ENCODE measurements around the gene LRRC61. TPM values are rescaled to one million over a fixed set of nuclear protein-coding genes. Genes with fewer than 3 reads are reported as not detected.
"Not testable (repeated sequence)": the region's sequence is repeated elsewhere in the genome, so short reads cannot be mapped to it uniquely, and the experiment has no call there.

Gene LRRC61
- total RNA-seq, 2 donors from 2014 or later, result 10.1 to 12.2 TPM

DNA sequence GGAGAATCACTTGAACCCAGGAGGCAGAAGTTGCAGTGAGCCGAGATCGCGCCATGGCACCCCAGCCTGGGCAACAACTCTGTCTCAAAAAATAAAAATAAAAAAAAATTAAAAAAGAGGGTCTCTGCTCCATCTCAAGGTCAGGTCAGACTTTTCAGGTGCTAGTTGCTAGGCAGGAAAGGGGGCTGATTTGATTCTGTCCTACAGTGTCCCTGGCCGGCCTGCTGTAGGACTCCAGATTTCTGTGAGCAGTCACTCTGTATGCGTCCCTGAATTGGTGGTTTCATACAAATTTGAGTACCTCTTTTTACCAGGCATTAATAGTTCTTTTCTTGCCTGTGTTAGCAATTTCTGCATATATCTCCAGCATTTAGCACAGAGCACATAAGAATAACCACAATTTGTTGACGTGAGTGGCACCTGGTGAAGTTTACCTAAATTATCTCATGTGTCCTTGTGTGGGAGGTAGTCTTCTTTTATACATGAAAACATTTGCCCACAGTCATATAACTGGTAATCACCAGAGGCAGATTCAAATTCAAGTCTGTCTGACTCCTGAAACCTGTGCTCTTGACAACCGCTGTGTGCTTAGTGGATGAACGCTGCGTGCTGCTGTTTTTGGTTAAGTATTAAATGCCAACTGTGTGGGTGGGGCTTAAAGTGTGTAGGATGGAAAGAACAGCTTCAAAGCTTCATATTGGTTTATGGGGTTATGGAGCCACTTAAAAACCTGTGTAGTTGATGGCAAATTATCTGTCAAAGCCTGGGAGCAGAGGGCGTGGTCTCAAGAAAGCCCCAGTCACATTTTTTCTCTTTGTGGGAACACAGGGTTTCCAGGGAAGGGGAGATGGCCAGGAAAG is 52.7 kb downstream of the LRRC61 start:
- DNase-seq, result peak; percentile 65 to 75
- intact Hi-C loops (cut with DNase I, micrococcal nuclease), result no loop called here
- peak; percentile 6 for ATAC-seq

- no peak for ATAC-seq
- no peak for DNase-seq
- intact Hi-C loops (cut with DNase I, micrococcal nuclease), result no loop called here
Measured at GRCh38 chr7:150376560-150376959, 53.4 kb downstream of the LRRC61 start.

DNA sequence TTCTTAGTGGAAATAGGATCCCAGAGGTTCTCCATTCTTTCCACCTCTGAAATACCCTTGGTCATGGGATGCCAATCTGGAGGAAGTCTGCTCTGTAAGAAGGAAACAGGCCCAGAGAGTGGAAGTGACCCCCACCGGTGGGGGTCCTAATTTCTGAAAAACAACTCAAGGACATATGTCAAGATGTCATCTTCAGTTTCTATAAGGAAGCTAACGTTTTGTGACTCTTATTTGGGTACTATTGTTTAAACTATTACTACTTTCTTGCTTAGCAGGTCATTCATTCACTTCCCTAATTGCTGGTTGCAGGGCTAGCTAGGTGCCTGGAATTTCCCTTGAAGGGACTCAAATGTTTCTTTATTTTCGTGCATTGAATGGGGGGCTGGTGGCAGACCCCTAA is 54.0 kb downstream of the LRRC61 start:
- intact Hi-C loops (cut with DNase I, micrococcal nuclease), result no loop called here
- DNase-seq (peak in 1 of 2 donors; percentile 21), ATAC-seq (no peak)

DNA sequence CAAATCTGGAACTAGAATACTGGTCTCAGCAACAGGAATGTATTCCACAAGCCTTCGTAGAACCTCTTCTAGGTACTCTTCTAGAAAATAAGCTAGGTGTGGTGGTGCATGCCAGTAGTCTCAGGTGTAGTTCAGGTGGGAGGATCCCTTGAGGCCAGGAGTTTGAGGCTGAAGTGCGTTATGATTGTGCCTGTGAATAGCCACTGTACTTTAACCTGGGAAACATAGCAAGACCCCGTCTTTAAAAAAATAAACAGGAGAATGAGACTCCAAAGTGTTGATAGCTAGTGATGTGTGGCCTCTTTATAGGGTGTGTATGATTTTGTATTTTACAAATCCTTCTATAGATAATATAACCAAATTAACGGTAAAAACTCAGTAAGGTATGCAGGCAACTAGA is 54.5 kb downstream of the LRRC61 start:
- intact Hi-C loops (cut with DNase I, micrococcal nuclease), result no loop called here
- ATAC-seq, result peak; percentile 39

DNA sequence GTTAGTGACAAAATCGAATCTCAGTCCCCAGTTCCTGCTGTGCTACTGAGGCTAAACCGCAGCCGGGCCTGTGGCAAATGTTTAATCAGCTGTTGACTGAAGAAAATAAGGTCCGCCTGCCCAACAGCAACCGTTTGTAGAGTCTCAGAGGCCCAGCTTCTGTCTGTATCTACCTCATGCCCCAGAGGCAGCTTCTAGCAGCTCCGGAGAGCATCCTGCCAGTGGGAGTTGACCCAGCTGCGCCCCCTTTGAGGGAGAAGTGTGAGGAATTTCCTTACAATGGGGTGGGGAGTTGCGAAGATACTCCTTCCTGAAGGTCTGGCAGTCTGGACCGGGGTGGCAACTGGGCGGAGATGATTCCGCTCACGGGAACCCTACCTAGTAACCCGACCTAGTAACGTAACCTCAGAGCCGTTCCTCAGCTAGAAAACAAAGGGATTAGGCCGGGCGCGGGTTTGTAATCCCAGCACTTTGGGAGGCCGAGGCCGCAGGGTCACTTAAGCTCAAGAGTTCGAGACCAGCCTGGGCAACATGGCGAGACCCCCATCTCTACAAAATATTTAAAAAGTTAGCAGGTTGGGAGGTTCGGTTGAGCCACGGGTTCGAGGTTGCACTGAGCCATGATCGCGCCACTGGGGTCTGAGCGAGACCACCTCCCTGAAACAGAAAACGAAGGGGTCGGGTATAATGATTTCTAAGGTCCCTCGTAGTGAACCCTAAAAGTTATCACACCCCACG is 55.1 kb downstream of the LRRC61 start:
- ATAC-seq (peak; percentile 45), DNase-seq (peak; percentile 81 to 85)
- intact Hi-C loops (cut with DNase I, micrococcal nuclease), result no loop called here

More for the DNA sequence above, 54.5 kb downstream of the LRRC61 start:
- DNase-seq, result peak; percentile 50 to 65

DNA sequence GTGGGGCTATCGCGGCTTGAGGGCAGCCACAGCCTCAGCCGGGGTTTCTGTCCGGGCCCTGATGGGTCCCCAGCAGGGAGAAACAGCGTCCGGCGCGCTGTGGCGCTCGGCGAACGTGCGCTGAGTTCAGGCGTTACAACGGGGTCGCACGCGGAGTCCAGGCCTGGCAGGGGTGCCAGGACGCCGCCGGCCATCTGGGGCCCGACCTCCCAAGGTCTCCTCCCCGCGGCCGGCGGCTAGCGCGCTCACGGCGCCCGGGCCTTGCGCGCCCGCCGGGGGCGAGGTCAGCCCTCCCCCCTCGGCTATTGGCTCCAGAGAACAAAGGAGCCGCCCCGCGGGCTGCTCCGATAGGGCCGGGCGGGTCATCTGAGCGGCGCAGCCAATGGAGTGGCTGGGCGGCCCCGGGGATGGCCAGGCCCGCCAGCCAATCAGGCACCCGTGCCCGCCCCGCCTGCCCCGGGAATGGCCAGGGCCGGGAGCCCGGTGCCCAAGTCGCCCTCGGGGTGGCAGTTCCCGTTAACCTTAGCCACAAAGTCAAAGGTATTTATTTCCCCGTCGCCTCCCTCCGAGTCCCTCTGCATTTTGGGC is 55.8 kb downstream of the LRRC61 start, which contains the start of gene ZNF775:
Gene ZNF775 (plus strand): TSS at position 478 of the 588 bp plus-strand sequence. CDS start 9,141 bp downstream, outside the sequence.
- ATAC-seq (peak; percentile 65), DNase-seq (peak; percentile 96 to 97)
- intact Hi-C loops (cut with DNase I, micrococcal nuclease), result no loop called here

GRCh38 chr7:150379441-150380379 is 56.6 kb downstream of the LRRC61 start:
- DNase-seq, result peak; percentile 52 to 66
- intact Hi-C loops (cut with DNase I, micrococcal nuclease), result no loop called here
- ATAC-seq, result no peak

DNA sequence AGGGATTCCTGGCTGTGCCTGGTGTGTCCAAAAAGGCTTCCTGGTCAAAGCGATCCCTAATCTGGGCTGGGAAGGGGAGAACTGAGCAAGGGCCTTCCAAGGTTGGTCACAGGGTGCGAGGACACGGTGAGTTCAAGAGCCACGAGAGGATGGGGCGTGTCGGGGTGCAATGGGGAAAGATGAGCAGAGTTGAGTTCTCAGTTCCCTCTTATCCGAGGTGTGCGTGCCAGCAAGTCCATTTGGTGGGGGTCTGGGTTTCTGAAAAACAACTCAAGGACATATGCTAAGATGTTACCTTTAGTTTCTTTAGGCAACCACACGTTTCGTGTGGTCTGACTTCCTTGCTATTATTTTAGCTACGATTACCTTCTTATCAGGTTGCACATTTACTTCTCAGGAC is 57.3 kb downstream of the LRRC61 start:
- DNase-seq, result peak in 1 of 2 donors; percentile 38
- ATAC-seq, result no peak
- intact Hi-C loops (cut with DNase I, micrococcal nuclease), result no loop called here

DNA sequence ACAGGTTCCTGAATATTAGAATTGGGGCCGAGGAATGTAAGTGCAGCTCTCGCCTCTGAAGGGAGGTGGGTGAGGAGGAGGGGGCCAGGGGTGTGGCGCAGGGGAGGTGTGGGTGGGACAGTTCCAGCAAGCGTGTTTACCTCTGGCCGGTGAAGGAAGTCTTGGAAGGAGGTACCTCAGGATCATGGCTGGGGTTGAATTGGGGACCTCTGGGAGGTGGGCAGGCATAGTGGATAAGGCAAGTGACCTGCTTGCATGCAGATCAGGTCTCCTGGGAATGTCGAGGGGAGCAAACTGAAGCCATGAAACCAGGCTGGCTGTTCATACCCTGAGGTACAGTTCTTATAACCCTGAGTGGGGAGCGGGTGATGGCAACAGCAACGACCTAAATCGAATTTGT is 57.9 kb downstream of the LRRC61 start:
- intact Hi-C loops (cut with DNase I, micrococcal nuclease), result no loop called here
- peak in 1 of 2 donors; percentile 36 for DNase-seq
- no peak for ATAC-seq

- ATAC-seq, result no peak
- intact Hi-C loops (cut with DNase I, micrococcal nuclease), result no loop called here
- peak in 1 of 2 donors; percentile 33 for DNase-seq
Measured at GRCh38 chr7:150381785-150382122, 58.6 kb downstream of the LRRC61 start.

- intact Hi-C loops (cut with DNase I, micrococcal nuclease), result no loop called here
- DNase-seq, result peak; percentile 68 to 69
- no peak for ATAC-seq
Measured at GRCh38 chr7:150382123-150382843, 59.1 kb downstream of the LRRC61 start.

GRCh38 chr7:150382844-150383225 is 59.7 kb downstream of the LRRC61 start:
- intact Hi-C loops (cut with DNase I, micrococcal nuclease), result no loop called here
- ATAC-seq (peak; percentile 7), DNase-seq (no peak)

DNA sequence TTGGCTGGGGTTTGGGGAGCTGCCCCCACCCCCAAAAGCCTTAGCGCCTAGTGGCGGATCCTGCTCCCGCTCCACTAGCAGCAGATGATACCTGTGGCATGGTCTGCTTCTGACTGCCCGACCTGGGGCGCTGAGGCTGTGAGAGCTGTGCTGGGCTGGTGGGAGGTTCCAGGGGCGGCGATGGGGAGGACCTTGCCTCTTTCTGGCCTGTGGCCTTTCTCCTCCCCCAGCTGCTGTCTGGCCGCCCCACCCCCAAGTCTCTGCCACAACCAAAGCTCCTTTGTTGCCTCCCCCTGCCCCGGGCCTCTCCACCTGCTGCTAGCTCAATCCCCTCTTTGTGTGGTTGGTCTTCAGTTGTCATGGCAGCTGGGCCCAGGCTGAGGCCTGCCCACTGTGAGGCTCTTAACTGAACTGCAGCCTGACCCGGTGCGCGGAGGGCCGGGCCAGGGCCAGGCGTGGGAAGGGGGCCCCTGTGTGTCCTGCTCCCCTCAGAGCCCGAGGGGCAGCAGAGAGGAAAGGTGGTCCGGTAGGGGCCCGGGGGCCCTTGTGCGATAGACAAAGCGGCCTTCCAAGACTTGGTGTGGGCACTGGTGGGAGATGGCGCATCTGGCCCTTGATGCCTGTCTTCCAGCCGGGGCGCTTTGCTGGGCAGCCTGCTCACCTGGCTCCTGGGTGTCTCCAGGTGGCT is 60.7 kb downstream of the LRRC61 start:
- ATAC-seq, result peak; percentile 49
- peak; percentile 84 to 92 for DNase-seq
- intact Hi-C loops (cut with DNase I, micrococcal nuclease), result no loop called here

- intact Hi-C loops (cut with DNase I, micrococcal nuclease), result no loop called here
- DNase-seq (peak in 1 of 2 donors; percentile 36), ATAC-seq (no peak)
Measured at GRCh38 chr7:150384406-150385301, 61.5 kb downstream of the LRRC61 start.

DNA sequence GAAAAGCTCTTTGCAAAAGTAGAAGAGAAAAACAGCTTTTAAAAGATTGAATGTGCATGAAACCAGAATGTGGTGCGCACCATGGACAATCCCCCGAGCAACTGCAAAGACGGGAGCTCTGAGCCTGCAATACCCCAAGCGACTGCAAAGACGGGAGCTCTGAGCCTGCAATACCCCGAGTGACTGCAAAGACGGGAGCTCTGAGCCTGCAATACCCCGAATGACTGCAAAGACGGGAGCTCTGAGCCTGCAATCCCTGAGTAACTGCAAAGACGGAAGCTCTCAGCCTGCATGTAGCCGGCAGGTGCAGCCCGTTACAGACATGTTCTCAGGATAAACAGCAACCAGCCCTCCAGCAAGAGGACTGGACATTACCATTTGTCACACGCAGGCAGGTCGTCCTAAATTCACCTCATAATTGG is 62.2 kb downstream of the LRRC61 start:
- ATAC-seq (no peak), DNase-seq (peak in 1 of 2 donors; percentile 40)
- intact Hi-C loops (cut with DNase I, micrococcal nuclease), result no loop called here

- intact Hi-C loops (cut with DNase I, micrococcal nuclease); ATAC-seq: not testable (repeated sequence)
- DNase-seq, result peak in 1 of 2 donors; percentile 6
Measured at GRCh38 chr7:150385884-150386283, 62.7 kb downstream of the LRRC61 start.
